ENCODE results near the gene RNF212B. TPM values are rescaled to one million over a fixed set of nuclear protein-coding genes. Genes with fewer than 3 reads are reported as not detected.
A peak's percentile ranks its signal among the peaks of the same experiment; 100 is the strongest.
"Not testable (repeated sequence)": the region's sequence is repeated elsewhere in the genome, so short reads cannot be mapped to it uniquely, and the experiment has no call there.

The RNF212B gene
- total RNA-seq, 1 donor from 2014 or later: not detected

GRCh38 chr14:23242076-23242475 lies 4.3 kb downstream of the RNF212B start:
- DNase-seq (ENCODE audit: extremely low read depth, low read depth, low spot score): no peak

- no peak for DNase-seq (ENCODE audit: extremely low read depth, low read depth, low spot score)
Observed at GRCh38 chr14:23243066-23243465, 5.3 kb downstream of the RNF212B start.

GRCh38 chr14:23245282-23245681 lies 7.5 kb downstream of the RNF212B start:
- no peak for DNase-seq (ENCODE audit: extremely low read depth, low read depth, low spot score)

- no peak for DNase-seq (ENCODE audit: extremely low read depth, low read depth, low spot score)
Observed at GRCh38 chr14:23248601-23249000, 10.9 kb downstream of the RNF212B start.

GRCh38 chr14:23249824-23250223 lies 12.1 kb downstream of the RNF212B start:
- no peak for DNase-seq (ENCODE audit: extremely low read depth, low read depth, low spot score)

GRCh38 chr14:23252006-23252405 lies 14.3 kb downstream of the RNF212B start:
- no peak for DNase-seq (ENCODE audit: extremely low read depth, low read depth, low spot score)

GRCh38 chr14:23252420-23253333 lies 14.9 kb downstream of the RNF212B start:
- no peak for DNase-seq (ENCODE audit: extremely low read depth, low read depth, low spot score)

- DNase-seq (ENCODE audit: extremely low read depth, low read depth, low spot score): no peak
Observed at GRCh38 chr14:23258256-23258655, 20.5 kb downstream of the RNF212B start.

- no peak for DNase-seq (ENCODE audit: extremely low read depth, low read depth, low spot score)
Observed at GRCh38 chr14:23259426-23259825, 21.7 kb downstream of the RNF212B start.

GRCh38 chr14:23260849-23261248 lies 23.1 kb downstream of the RNF212B start:
- not testable (repeated sequence) for DNase-seq (ENCODE audit: extremely low read depth, low read depth, low spot score)

- no peak for DNase-seq (ENCODE audit: extremely low read depth, low read depth, low spot score)
Observed at GRCh38 chr14:23269193-23269592, 31.5 kb downstream of the RNF212B start.

GRCh38 chr14:23275412-23275811 lies 37.7 kb downstream of the RNF212B start:
- DNase-seq (ENCODE audit: extremely low read depth, low read depth, low spot score): no peak

- DNase-seq (ENCODE audit: extremely low read depth, low read depth, low spot score): no peak
Observed at GRCh38 chr14:23277189-23277588, 39.5 kb downstream of the RNF212B start.

GRCh38 chr14:23277928-23278327 lies 40.2 kb downstream of the RNF212B start:
- not testable (repeated sequence) for DNase-seq (ENCODE audit: extremely low read depth, low read depth, low spot score)

GRCh38 chr14:23281247-23281646 lies 43.5 kb downstream of the RNF212B start:
- DNase-seq (ENCODE audit: extremely low read depth, low read depth, low spot score): no peak

- no peak for DNase-seq (ENCODE audit: extremely low read depth, low read depth, low spot score)
Observed at GRCh38 chr14:23284654-23285529, 47.2 kb downstream of the RNF212B start.

- no peak for DNase-seq (ENCODE audit: extremely low read depth, low read depth, low spot score)
Observed at GRCh38 chr14:23285530-23286019, 47.8 kb downstream of the RNF212B start.

GRCh38 chr14:23286020-23286901 lies 48.5 kb downstream of the RNF212B start, which contains the start of gene HOMEZ:
TSS of gene HOMEZ (minus strand) at chr14:23286132. CDS start at chr14:23285952, 180 bp downstream.
- peak; percentile 73 for DNase-seq (ENCODE audit: extremely low read depth, low read depth, low spot score)

GRCh38 chr14:23286902-23287479 lies 49.3 kb downstream of the RNF212B start:
- no peak for DNase-seq (ENCODE audit: extremely low read depth, low read depth, low spot score)
